ENCODE measurements around the gene ASB1.
"Not testable (repeated sequence)": the region's sequence is repeated elsewhere in the genome, so short reads cannot be mapped to it uniquely, and the experiment has no call there.

The ASB1 gene

DNA sequence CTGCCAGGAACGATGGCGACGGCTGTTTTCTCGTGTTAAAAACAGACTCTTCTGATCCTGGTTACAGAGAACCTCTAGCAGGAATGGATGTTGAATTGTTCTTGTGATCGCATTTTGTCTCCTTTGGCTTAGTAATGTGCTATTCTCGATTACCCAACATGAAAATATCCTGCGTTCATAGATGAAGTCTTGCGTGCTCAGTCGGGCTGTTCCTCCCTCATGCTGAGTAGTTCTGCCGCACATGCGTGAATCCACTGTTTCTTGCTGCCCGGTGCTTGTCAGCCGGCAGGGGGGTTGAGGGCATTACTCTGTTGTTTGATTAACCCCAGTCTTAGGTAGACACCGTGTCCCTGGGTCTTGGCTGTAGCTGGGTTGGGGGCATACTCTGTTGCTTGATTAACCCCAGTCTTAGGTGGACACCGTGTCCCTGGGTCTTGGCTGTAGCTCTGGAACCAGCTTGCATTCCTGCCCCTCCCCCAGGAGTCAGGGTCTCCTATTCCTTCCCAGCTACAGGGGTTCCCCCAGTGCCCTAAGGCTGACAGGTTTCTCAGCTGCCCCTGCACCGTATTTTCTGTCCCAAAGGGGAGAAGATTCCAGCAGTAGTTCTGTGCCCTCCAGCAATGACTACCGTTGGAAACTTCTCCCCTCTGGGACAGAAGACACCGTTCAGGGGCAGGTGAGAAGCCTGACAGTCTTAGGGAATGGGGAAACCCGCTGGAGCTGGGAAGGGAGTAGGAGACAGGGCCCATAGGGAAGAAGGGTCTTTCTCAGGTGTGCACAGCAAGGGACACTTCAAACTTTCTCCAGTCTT lies 22.1 kb upstream of the ASB1 start:
- no peak for DNase-seq

GRCh38 chr2:238405217-238405555 lies 21.5 kb upstream of the ASB1 start:
- DNase-seq = not testable (repeated sequence)

DNA sequence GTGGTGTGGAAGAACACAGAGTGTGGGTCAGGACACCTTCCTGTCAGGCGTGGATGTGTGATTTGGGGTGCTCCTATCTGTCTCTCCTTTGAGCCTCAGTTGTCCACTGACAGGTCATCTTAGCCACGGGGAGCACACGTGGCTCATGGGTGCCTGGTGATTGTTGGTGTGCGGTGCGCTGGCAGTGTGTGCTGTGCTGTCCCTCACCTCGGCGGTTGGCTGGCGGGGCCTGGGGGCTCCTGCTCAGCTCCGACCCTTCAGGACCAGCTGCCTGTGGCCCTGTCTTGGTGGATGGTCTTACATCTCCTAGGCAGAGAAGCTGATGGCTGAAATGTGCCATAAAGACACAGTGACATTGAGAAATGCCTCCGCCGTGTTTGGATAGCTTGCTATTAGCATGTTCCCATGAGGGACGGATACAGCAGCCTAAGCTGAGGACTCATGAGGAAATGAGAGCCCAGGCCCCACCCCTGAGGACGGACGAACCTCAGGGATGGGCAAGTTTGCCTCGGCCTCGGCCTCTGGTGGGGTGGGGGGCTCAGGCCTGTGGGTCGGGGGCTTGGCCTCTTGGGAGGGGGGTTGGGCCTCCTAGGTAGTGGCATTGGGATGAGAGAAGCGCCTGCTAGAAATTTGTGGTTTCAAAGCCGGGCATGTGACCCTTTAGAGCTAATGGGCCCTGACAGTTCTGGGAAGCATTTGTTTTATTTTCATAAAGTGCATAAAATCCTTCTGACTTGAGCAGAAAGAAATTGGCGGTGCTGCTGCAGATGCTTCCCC lies 20.3 kb upstream of the ASB1 start:
- no peak for DNase-seq

DNA sequence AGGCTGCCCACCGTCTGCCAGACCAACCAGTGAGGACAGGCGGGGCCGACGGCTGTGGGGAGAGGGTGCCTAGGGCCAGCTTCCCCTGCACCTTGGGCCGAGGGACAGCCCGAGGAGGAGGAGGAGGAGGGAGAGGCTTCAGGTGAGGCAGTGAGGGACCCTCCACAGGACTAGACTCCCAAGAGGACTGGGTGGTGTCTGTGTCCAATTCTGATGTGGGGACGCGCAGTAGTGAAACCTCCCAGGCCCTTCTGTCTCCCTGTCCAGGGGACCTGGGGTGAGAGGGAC lies 19.8 kb upstream of the ASB1 start:
- no peak for DNase-seq

GRCh38 chr2:238407566-238407965 lies 19.2 kb upstream of the ASB1 start:
- no peak for DNase-seq

DNA sequence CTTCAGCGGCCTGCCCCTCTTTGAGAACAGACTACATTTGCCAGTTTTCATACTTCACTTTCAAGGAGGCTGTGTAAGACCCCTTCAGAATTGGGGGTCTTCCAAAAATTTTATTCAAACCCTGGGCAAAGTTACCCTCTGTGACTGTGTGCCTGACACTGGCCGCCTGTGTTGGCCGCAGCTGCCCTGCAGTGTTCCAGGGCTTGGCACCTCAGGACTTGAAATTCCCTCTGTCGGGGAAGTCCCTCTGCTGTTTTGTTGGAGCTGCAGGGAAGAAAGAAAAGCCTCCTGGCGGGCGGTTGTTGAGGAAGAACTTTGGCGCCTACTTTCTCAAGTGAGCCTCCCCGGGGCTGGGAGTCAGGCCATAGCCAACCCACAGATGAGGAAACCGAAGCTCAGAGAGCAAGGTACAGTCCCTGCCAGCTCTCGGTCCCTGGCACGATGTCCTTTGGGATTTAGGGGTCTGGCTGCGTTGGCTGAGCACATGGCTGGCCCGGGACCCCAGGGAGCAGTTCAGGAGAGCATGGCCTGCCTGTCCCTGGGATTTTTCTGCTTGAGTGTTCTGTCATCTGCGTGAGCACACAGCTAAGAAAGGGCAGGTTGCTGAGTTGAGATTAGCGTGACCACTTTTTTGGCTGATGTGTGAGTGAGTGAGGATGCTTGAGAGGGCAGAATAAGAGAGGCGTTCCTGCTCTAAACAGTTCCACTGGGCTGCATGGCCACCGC lies 17.9 kb upstream of the ASB1 start:
- DNase-seq = no peak

DNA sequence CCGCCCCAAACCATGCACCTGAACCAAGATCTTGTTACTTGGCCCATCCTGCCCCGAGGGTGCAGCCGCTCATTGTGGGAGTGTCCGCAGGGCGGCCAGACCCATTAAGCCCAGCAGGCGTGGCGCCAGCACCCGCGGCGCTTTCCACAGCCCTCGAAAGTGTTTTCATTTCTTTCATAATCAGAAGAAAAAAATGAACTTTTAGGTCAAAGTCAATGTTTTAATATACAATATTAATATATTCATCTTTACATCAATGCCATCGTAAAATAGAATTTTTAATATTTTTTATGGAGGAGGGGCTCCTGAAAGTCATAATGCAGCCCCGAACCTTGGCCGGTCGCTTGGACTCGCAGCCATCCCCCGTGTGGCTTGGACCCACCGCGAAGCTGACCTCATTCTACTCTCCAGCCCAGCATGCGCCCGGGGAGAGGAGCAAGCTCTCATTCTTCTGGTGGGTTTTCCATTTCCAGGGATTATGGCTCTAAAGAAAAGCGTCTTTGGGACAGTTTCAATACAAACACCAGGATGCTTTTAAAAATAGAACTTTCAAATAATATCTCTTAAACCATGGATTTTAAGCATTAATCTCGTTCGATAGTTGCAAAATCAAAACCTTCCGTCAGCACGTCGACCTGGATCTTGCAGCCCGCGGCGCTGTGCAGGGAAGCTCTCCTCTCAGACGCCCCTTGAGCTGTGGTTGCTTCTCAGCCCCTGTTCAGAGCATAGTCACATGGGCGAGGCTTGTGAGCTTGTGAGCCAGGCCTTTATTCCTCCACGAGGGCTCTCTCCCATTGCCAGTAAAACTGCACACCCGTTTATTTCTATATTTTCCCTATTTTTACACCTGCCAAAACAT lies 17.2 kb upstream of the ASB1 start:
- no peak for DNase-seq

- DNase-seq = no peak
Measured at GRCh38 chr2:238412067-238412767, 14.5 kb upstream of the ASB1 start.

- DNase-seq = no peak
Measured at GRCh38 chr2:238413368-238413767, 13.4 kb upstream of the ASB1 start.

- DNase-seq = no peak
Measured at GRCh38 chr2:238415036-238415764, 11.5 kb upstream of the ASB1 start.

- no peak for DNase-seq
Measured at GRCh38 chr2:238415893-238416292, 10.8 kb upstream of the ASB1 start.

DNA sequence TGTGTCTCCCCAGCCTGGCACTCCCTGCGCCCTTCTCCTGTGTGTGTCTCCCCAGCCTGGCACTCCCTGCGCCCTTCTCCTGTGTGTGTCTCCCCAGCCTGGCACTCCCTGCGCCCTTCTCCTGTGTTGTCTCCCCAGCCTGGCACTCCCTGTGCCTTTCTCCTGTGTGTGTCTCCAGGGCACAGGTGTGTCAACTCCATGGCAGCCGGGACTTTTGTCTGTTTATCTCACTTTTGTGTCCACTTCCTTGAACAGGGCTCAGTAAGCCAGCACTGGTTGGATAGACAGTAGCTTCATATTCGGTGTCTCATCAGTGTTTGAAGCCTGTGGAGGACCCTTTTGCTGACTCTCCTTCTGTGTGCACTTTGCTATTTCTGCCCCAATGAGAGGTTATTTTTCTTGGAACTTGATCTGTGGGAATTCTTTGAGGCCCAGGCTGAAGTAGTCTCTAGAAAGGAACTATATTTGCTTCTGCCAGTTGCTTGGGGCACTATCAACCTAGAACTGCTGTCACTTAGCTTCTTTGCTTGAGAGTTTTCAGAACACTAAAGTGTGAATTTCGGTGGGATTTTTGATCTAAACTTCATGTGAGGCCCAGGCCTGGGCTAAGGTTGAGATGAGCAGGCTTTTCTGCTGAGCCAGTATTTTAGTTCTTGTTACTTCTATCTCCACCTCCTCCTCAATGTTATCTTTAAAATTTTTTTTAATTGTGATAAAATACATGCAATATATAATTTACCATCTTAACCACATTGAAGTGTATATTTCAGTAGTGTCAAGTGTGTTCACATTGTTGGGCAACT lies 8.3 kb upstream of the ASB1 start:
- DNase-seq = no peak

- no peak for DNase-seq
Measured at GRCh38 chr2:238418999-238419546, 7.7 kb upstream of the ASB1 start.

DNA sequence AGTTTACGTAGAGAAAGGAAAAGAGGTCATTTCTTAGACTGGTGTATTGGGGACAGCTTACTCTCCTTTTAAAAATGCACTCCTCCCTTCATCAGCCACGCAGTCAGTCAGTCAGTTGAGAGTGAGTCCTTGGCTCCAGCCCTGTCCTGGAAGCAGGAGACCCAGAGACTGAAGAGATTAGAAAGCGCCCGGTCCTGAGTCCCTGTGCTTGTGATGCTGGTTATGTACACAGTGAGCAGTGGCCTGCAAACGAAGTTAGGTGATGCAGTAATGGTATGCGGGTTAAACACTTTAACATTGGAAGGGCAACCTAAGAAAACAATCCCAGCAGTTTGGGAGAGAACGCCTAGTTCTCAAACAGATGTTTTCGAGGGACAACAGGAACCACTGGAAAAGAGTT lies 6.3 kb upstream of the ASB1 start:
- no peak for DNase-seq

GRCh38 chr2:238420878-238421694 lies 5.6 kb upstream of the ASB1 start:
- DNase-seq = no peak

DNA sequence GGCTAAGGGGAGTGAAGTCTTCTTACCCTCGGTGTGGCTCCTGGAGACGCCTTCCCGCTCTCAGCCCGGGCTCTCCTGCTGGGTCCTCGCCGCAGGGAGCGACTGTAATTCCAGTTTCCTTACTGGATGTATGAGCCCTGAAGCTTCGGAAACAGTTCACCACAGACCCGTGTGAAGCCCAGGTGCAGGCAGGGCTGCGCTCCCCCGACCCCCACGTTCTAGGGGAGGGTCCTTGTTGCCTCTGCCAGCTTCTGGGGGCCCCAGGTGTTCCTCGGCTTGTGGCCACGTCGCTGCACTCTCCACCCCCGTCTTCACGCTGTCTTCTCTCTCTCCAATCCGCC lies 5.1 kb upstream of the ASB1 start:
- DNase-seq = no peak

GRCh38 chr2:238422285-238422684 lies 4.4 kb upstream of the ASB1 start:
- no peak for DNase-seq

- DNase-seq = no peak
Measured at GRCh38 chr2:238422940-238423339, 3.8 kb upstream of the ASB1 start.

GRCh38 chr2:238423561-238424312 lies 3.0 kb upstream of the ASB1 start:
- DNase-seq = no peak
